ENCODE measurements around the gene FASTKD1. TPM values are rescaled to one million over a fixed set of nuclear protein-coding genes. Genes with fewer than 3 reads are reported as not detected.
"Not testable (repeated sequence)": the region's sequence is repeated elsewhere in the genome, so short reads cannot be mapped to it uniquely, and the experiment has no call there.

Gene FASTKD1
- total and polyA plus RNA-seq, 2 donors (not counting 1 experiment from before 2014, with no cell fraction given), result 8.5 to 31.0 TPM

- Histone ChIP-seq H3K27me3 (replicated peaks in 1 of 4; ENCODE audit: control extremely low read depth in 1 of 4, control insufficient read depth in 3 of 4, insufficient read depth in 4 of 4, low read length in 3 of 4) (no peaks in the 10 kb centered on the region), H3K4me1 (ENCODE audit: control insufficient read depth in 2 of 2, insufficient read depth in 2 of 2, low read length in 2 of 2) (peaks cover 5 to 6% of the 10 kb centered on the region in 2 donors), H3K79me2 (ENCODE audit: control insufficient read depth, insufficient read depth, low read length) (peaks cover 35% of the 10 kb centered on the region), H3K9me3 (ENCODE audit: control extremely low read depth in 1 of 3, control insufficient read depth in 2 of 3, insufficient read depth in 1 of 3, low read length in 2 of 3) (no peaks in the 10 kb centered on the region), H3K27ac (ENCODE audit: low read length in 2 of 2) (no peak overlapping the region), H3K9ac (ENCODE audit: low read length) (no peak overlapping the region), H3K4me2 (replicated peaks; ENCODE audit: low read depth, low read length, poor library complexity, severe bottlenecking) (no peak overlapping the region), H4K20me1 (ENCODE audit: control insufficient read depth, insufficient read depth, low read length, poor library complexity, severe bottlenecking) (no peaks in the 10 kb centered on the region), H2AFZ (ENCODE audit: insufficient read depth, low read depth, low read length, poor library complexity, severe bottlenecking) (no peak overlapping the region), H3K36me3 (replicated peaks in 1 of 2; ENCODE audit: control extremely low read depth in 1 of 2, control insufficient read depth in 1 of 2, extremely low read depth in 1 of 2, insufficient read depth in 2 of 2, low read length in 1 of 2) (no peaks in the 10 kb centered on the region), H3K4me3 (ENCODE audit: control extremely low read depth in 1 of 5, extremely low read depth in 1 of 5, insufficient read depth in 1 of 5, low read depth in 2 of 5, low read length in 4 of 5) (no peak overlapping the region)
- DNase-seq, result no peak
- TF ChIP-seq EZH2 (IDR thresholded peaks at IDR 0.05; ENCODE audit: borderline replicate concordance, insufficient read depth, low read depth, low read length, poor library complexity, severe bottlenecking), result no peak
- no peak for TF ChIP-seq CTCF (IDR thresholded peaks at IDR 0.05)
- Mint-ChIP-seq H3K9me3 (ENCODE audit: insufficient read depth) (no peaks in the 10 kb centered on the region), H3K27ac (no peak overlapping the region), H3K4me1 (peaks cover 14% of the 10 kb centered on the region), H3K4me3 (no peak overlapping the region), H3K27me3 (no peaks in the 10 kb centered on the region)
- no CpG with 5 or more reads among the region's 3 CpGs for WGBS (ENCODE audit: insufficient coverage)
- ATAC-seq (ENCODE audit: low read depth), result no peak
- CTCF ChIA-PET, result no interaction called here
- POLR2A ChIA-PET, result no interaction called here
- intact Hi-C loops (cut with micrococcal nuclease), result loop anchor here (5.0 to 10.0 kb wide), 2 partner anchors 226 to 1863 kb away; partner anchors contain the start of genes DCAF17, METTL8 and SSB
These were observed 2.1 kb downstream of the FASTKD1 start for GRCh38 chr2:169571571-169571970.

- H3K4me2 ChIP-seq (replicated peaks; ENCODE audit: low read depth, low read length, poor library complexity, severe bottlenecking); H3K4me3 ChIP-seq (ENCODE audit: control extremely low read depth in 1 of 5, extremely low read depth in 1 of 5, insufficient read depth in 1 of 5, low read depth in 2 of 5, low read length in 4 of 5); H3K4me3 Mint-ChIP-seq; H2AFZ ChIP-seq (ENCODE audit: insufficient read depth, low read depth, low read length, poor library complexity, severe bottlenecking); H3K9me3 Mint-ChIP-seq (ENCODE audit: insufficient read depth); CTCF ChIA-PET; H4K20me1 ChIP-seq (ENCODE audit: control insufficient read depth, insufficient read depth, low read length, poor library complexity, severe bottlenecking); DNase-seq; H3K9ac ChIP-seq (ENCODE audit: low read length); ATAC-seq (ENCODE audit: low read depth); H3K27me3 Mint-ChIP-seq; H3K27ac Mint-ChIP-seq; H3K27ac ChIP-seq (ENCODE audit: low read length in 2 of 2); POLR2A ChIA-PET; H3K4me1 ChIP-seq (ENCODE audit: control insufficient read depth in 2 of 2, insufficient read depth in 2 of 2, low read length in 2 of 2); H3K9me3 ChIP-seq (ENCODE audit: control extremely low read depth in 1 of 3, control insufficient read depth in 2 of 3, insufficient read depth in 1 of 3, low read length in 2 of 3); H3K27me3 ChIP-seq (replicated peaks in 1 of 4; ENCODE audit: control extremely low read depth in 1 of 4, control insufficient read depth in 3 of 4, insufficient read depth in 4 of 4, low read length in 3 of 4); H3K36me3 ChIP-seq (replicated peaks in 1 of 2; ENCODE audit: control extremely low read depth in 1 of 2, control insufficient read depth in 1 of 2, extremely low read depth in 1 of 2, insufficient read depth in 2 of 2, low read length in 1 of 2): not testable (repeated sequence)
- peaks cover 14% of the 10 kb centered on the region for H3K4me1 Mint-ChIP-seq
- intact Hi-C loops (cut with micrococcal nuclease), result loop anchor here (5.0 to 10.0 kb wide), 2 partner anchors 227 to 1864 kb away; partner anchors contain the start of genes DCAF17, METTL8 and SSB
- H3K79me2 ChIP-seq (ENCODE audit: control insufficient read depth, insufficient read depth, low read length), result peaks cover 35% of the 10 kb centered on the region
- 100% methylated on average over 1 of the region's 4 CpGs for WGBS (ENCODE audit: insufficient coverage)
These were observed 2.9 kb downstream of the FASTKD1 start for GRCh38 chr2:169570752-169571151.

Measured in B cell (primary cell).